GM21515 (cell line): ENCODE measurements around the gene ERBB4.
"Not testable (repeated sequence)": the region's sequence is repeated elsewhere in the genome, so short reads cannot be mapped to it uniquely, and the experiment has no call there.

Experiments used
- ATAC-seq: cut with Tn5 transposase; IDR thresholded peaks from one replicate; pipeline ENCODE4 v1.9.1; 2021; ENCODE audit not compliant: unreplicated experiment

ERBB4 gene

GRCh38 chr2:212027681-212028628 is 510.6 kb downstream of the ERBB4 start:
- no peak for ATAC-seq

- ATAC-seq = no peak
Measured at GRCh38 chr2:212024040-212024439, 514.6 kb downstream of the ERBB4 start.

- ATAC-seq = no peak
Measured at GRCh38 chr2:212022966-212023365, 515.6 kb downstream of the ERBB4 start.

- ATAC-seq = no peak
Measured at GRCh38 chr2:212021947-212022346, 516.7 kb downstream of the ERBB4 start.

- no peak for ATAC-seq
Measured at GRCh38 chr2:212015588-212015987, 523.0 kb downstream of the ERBB4 start.

- no peak for ATAC-seq
Measured at GRCh38 chr2:212013626-212014025, 525.0 kb downstream of the ERBB4 start.

GRCh38 chr2:212010305-212010704 is 528.3 kb downstream of the ERBB4 start:
- ATAC-seq = not testable (repeated sequence)

GRCh38 chr2:212007972-212008371 is 530.6 kb downstream of the ERBB4 start:
- ATAC-seq = no peak

GRCh38 chr2:212005085-212005671 is 533.4 kb downstream of the ERBB4 start:
- peak; percentile 89 for ATAC-seq

- ATAC-seq = no peak
Measured at GRCh38 chr2:212001325-212001724, 537.3 kb downstream of the ERBB4 start.

GRCh38 chr2:211996857-211997256 is 541.7 kb downstream of the ERBB4 start:
- ATAC-seq = no peak

- ATAC-seq = no peak
Measured at GRCh38 chr2:211994806-211995205, 543.8 kb downstream of the ERBB4 start.

GRCh38 chr2:211990335-211990734 is 548.3 kb downstream of the ERBB4 start:
- ATAC-seq = no peak

- no peak for ATAC-seq
Measured at GRCh38 chr2:211986313-211986712, 552.3 kb downstream of the ERBB4 start.

GRCh38 chr2:211985393-211985792 is 553.2 kb downstream of the ERBB4 start:
- no peak for ATAC-seq

- ATAC-seq = no peak
Measured at GRCh38 chr2:211982162-211982561, 556.4 kb downstream of the ERBB4 start.

- ATAC-seq = no peak
Measured at GRCh38 chr2:211981451-211981850, 557.2 kb downstream of the ERBB4 start.

GRCh38 chr2:211976076-211976475 is 562.5 kb downstream of the ERBB4 start:
- no peak for ATAC-seq

- no peak for ATAC-seq
Measured at GRCh38 chr2:211967234-211967633, 571.4 kb downstream of the ERBB4 start.

- no peak for ATAC-seq
Measured at GRCh38 chr2:211963969-211964368, 574.6 kb downstream of the ERBB4 start.

GRCh38 chr2:211957799-211958198 is 580.8 kb downstream of the ERBB4 start:
- peak; percentile 94 for ATAC-seq

- no peak for ATAC-seq
Measured at GRCh38 chr2:211955648-211956047, 583.0 kb downstream of the ERBB4 start.
